NCI-H1048 (cell line): ENCODE measurements around the gene SLCO3A1.
"Not testable (repeated sequence)": the region's sequence is repeated elsewhere in the genome, so short reads cannot be mapped to it uniquely, and the experiment has no call there.

ENCODE experiments used
- DNase-seq: peaks from one replicate; lab custom pipeline; 2025; lab: John Stamatoyannopoulos, UW

The SLCO3A1 gene

GRCh38 chr15:92070251-92070650 lies 216.7 kb downstream of the SLCO3A1 start:
- DNase-seq, result not testable (repeated sequence)

GRCh38 chr15:92071045-92071634 lies 217.6 kb downstream of the SLCO3A1 start:
- no peak for DNase-seq

- no peak for DNase-seq
Observed at GRCh38 chr15:92073044-92073785, 219.7 kb downstream of the SLCO3A1 start.

GRCh38 chr15:92074101-92074500 lies 220.6 kb downstream of the SLCO3A1 start:
- DNase-seq, result no peak

GRCh38 chr15:92074646-92075045 lies 221.1 kb downstream of the SLCO3A1 start:
- no peak for DNase-seq

GRCh38 chr15:92075764-92076163 lies 222.3 kb downstream of the SLCO3A1 start:
- no peak for DNase-seq

- DNase-seq, result no peak
Observed at GRCh38 chr15:92076541-92076940, 223.0 kb downstream of the SLCO3A1 start.

- peak; percentile 27 for DNase-seq
Observed at GRCh38 chr15:92077353-92078085, 224.0 kb downstream of the SLCO3A1 start.

GRCh38 chr15:92078270-92078669 lies 224.8 kb downstream of the SLCO3A1 start:
- no peak for DNase-seq

GRCh38 chr15:92079047-92079446 lies 225.5 kb downstream of the SLCO3A1 start:
- no peak for DNase-seq

- no peak for DNase-seq
Observed at GRCh38 chr15:92079647-92080255, 226.2 kb downstream of the SLCO3A1 start.

- no peak for DNase-seq
Observed at GRCh38 chr15:92082006-92082843, 228.7 kb downstream of the SLCO3A1 start.

GRCh38 chr15:92083190-92083589 lies 229.7 kb downstream of the SLCO3A1 start:
- no peak for DNase-seq

- no peak for DNase-seq
Observed at GRCh38 chr15:92087211-92087610, 233.7 kb downstream of the SLCO3A1 start.

GRCh38 chr15:92091155-92091734 lies 237.7 kb downstream of the SLCO3A1 start:
- no peak for DNase-seq

GRCh38 chr15:92092289-92093105 lies 239.0 kb downstream of the SLCO3A1 start:
- no peak for DNase-seq

- DNase-seq, result no peak
Observed at GRCh38 chr15:92095693-92096092, 242.2 kb downstream of the SLCO3A1 start.

GRCh38 chr15:92097474-92098178 lies 244.1 kb downstream of the SLCO3A1 start:
- DNase-seq, result peak; percentile 29

GRCh38 chr15:92098869-92099268 lies 245.4 kb downstream of the SLCO3A1 start:
- no peak for DNase-seq

GRCh38 chr15:92100301-92100700 lies 246.8 kb downstream of the SLCO3A1 start:
- DNase-seq, result no peak
